Activated CD4-positive, alpha-beta T cell treated with anti-CD3 and anti-CD28 coated beads, Interleukin-2, amount 10 ng/mL, durations not matched to agents 7 days and 5 days (primary cell): ENCODE results near the gene BMP2K. TPM values are rescaled to one million over a fixed set of nuclear protein-coding genes. Genes with fewer than 3 reads are reported as not detected.
A peak's percentile ranks its signal among the peaks of the same experiment; 100 is the strongest.

Experiments
- CTCF ChIA-PET: fragments of 350-600 bp; sonication (Branson Sonifier 250); formaldehyde crosslinking; loops from one replicate; lab custom pipeline; 2021; ENCODE audit warnings: antibody characterized with exemption; lab: Charles Lee
- POLR2A ChIA-PET: fragments of 350-600 bp; sonication (Branson Sonifier 250); formaldehyde crosslinking; loops from one replicate; lab custom pipeline; 2021; ENCODE audit warnings: antibody characterized with exemption; lab: Charles Lee
- DNase-seq: peaks from one replicate; pipeline ENCODE4 v3.0.0-alpha.2; 2020
- H3K27ac Mint-ChIP-seq: one replicate; pipeline ENCODE4 v1.8.0; 2021; ENCODE audit warnings: mild to moderate bottlenecking, moderate library complexity, mixed read lengths
- H3K27me3 Mint-ChIP-seq: one replicate; pipeline ENCODE4 v1.8.0; 2021; ENCODE audit warnings: mixed read lengths
- H3K36me3 Mint-ChIP-seq: one replicate; pipeline ENCODE4 v1.8.0; 2021; ENCODE audit warnings: low read depth, mixed read lengths
- H3K4me1 Mint-ChIP-seq: one replicate; pipeline ENCODE4 v1.8.0; 2021; ENCODE audit warnings: mixed read lengths
- H3K4me3 Mint-ChIP-seq: one replicate; pipeline ENCODE4 v1.8.0; 2021; ENCODE audit warnings: mild to moderate bottlenecking, moderate library complexity, mixed read lengths
- H3K9me3 Mint-ChIP-seq: one replicate; pipeline ENCODE4 v1.8.0; 2021; ENCODE audit warnings: mixed read lengths
- total RNA-seq, 2 experiments: library from RNA; stranded (reverse); gene quantifications; one replicate each; pipeline ENCODE4 v1.2.3, GENCODE V29; 2021

BMP2K gene
- total RNA-seq, 2 experiments from 2014 or later = 23.2 to 31.3 TPM

- Mint-ChIP-seq H3K4me3 (no peak overlapping the region), H3K27me3 (peaks cover 2% of the 10 kb centered on the region), H3K4me1 (peaks cover 29% of the 10 kb centered on the region), H3K36me3 (no peaks in the 10 kb centered on the region), H3K27ac (no peak overlapping the region), H3K9me3 (no peaks in the 10 kb centered on the region)
- DNase-seq = no peak
- ChIA-PET CTCF (no interaction called here), POLR2A (no interaction called here)
Measured at GRCh38 chr4:78767350-78767749, 8.8 kb upstream of the BMP2K start.

GRCh38 chr4:78768452-78769180, 7.5 kb upstream of the BMP2K start:
- ChIA-PET CTCF (interaction anchor here (0.9 kb wide), 1 partner anchor 8 kb away, joined by 3 read pairs; no protein-coding TSS in a partner anchor), POLR2A (no interaction called here)
- DNase-seq = no peak
- Mint-ChIP-seq H3K4me1 (peaks cover 29% of the 10 kb centered on the region), H3K9me3 (no peaks in the 10 kb centered on the region), H3K27me3 (peaks cover 2% of the 10 kb centered on the region), H3K36me3 (no peaks in the 10 kb centered on the region), H3K4me3 (no peak overlapping the region), H3K27ac (no peak overlapping the region)

GRCh38 chr4:78770091-78770642, 6.0 kb upstream of the BMP2K start:
- ChIA-PET CTCF (no interaction called here), POLR2A (no interaction called here)
- Mint-ChIP-seq H3K36me3 (no peaks in the 10 kb centered on the region), H3K27ac (no peak overlapping the region), H3K4me1 (peaks cover 37% of the 10 kb centered on the region), H3K27me3 (peaks cover 2% of the 10 kb centered on the region), H3K4me3 (no peak overlapping the region), H3K9me3 (no peaks in the 10 kb centered on the region)
- DNase-seq = no peak

- Mint-ChIP-seq H3K27ac (no peak overlapping the region), H3K36me3 (peaks cover 2% of the 10 kb centered on the region), H3K27me3 (no peaks in the 10 kb centered on the region), H3K4me1 (peaks cover 41% of the 10 kb centered on the region), H3K9me3 (no peaks in the 10 kb centered on the region), H3K4me3 (no peak overlapping the region)
- DNase-seq = no peak
- CTCF ChIA-PET = no interaction called here
- POLR2A ChIA-PET = no interaction called here
Measured at GRCh38 chr4:78772526-78773091, 3.5 kb upstream of the BMP2K start.

GRCh38 chr4:78774417-78774816, 1.7 kb upstream of the BMP2K start:
- DNase-seq = no peak
- peaks cover 2% of the 10 kb centered on the region for H3K36me3 Mint-ChIP-seq
- POLR2A ChIA-PET = no interaction called here
- H3K27ac Mint-ChIP-seq = peak overlapping the region; percentile 96
- CTCF ChIA-PET = no interaction called here
- H3K27me3 Mint-ChIP-seq = no peaks in the 10 kb centered on the region
- peaks cover 30% of the 10 kb centered on the region for H3K4me1 Mint-ChIP-seq
- no peaks in the 10 kb centered on the region for H3K9me3 Mint-ChIP-seq
- peak overlapping the region; percentile 84 for H3K4me3 Mint-ChIP-seq

GRCh38 chr4:78775303-78776078, 659 bp upstream of the BMP2K start:
- peaks cover 2% of the 10 kb centered on the region for H3K36me3 Mint-ChIP-seq
- DNase-seq = peak; percentile 86
- H3K27ac Mint-ChIP-seq = peak overlapping the region; percentile 96
- ChIA-PET POLR2A (no interaction called here), CTCF (interaction anchor here (0.6 to 1.1 kb wide), 3 partner anchors 12 to 173 kb away, joined by 3 to 4 read pairs (median 3); no protein-coding TSS in a partner anchor)
- peaks cover 23% of the 10 kb centered on the region for H3K4me1 Mint-ChIP-seq
- no peaks in the 10 kb centered on the region for H3K27me3 Mint-ChIP-seq
- H3K9me3 Mint-ChIP-seq = no peaks in the 10 kb centered on the region
- peak overlapping the region; percentile 84 for H3K4me3 Mint-ChIP-seq

GRCh38 chr4:78776729-78777575, 802 bp downstream of the BMP2K start:
- H3K4me1 Mint-ChIP-seq = peaks cover 19% of the 10 kb centered on the region
- H3K27ac Mint-ChIP-seq = peak overlapping the region; percentile 90
- peaks cover 2% of the 10 kb centered on the region for H3K36me3 Mint-ChIP-seq
- ChIA-PET POLR2A (interaction anchor here (0.6 kb wide), 1 partner anchor 12 kb away, joined by 4 read pairs; no protein-coding TSS in a partner anchor), CTCF (interaction anchor here (0.8 to 1.1 kb wide), 3 partner anchors 8 to 30 kb away, joined by 3 read pairs; no protein-coding TSS in a partner anchor)
- no peak overlapping the region for H3K4me3 Mint-ChIP-seq
- DNase-seq = peak; percentile 33
- H3K9me3 Mint-ChIP-seq = no peaks in the 10 kb centered on the region
- H3K27me3 Mint-ChIP-seq = no peaks in the 10 kb centered on the region

GRCh38 chr4:78777576-78777940, 1.4 kb downstream of the BMP2K start:
- CTCF ChIA-PET = no interaction called here
- Mint-ChIP-seq H3K36me3 (peaks cover 2% of the 10 kb centered on the region), H3K4me3 (no peak overlapping the region), H3K27me3 (no peaks in the 10 kb centered on the region), H3K27ac (peak overlapping the region; percentile 90), H3K4me1 (peaks cover 19% of the 10 kb centered on the region), H3K9me3 (no peaks in the 10 kb centered on the region)
- POLR2A ChIA-PET = no interaction called here
- DNase-seq = no peak

GRCh38 chr4:78778530-78778929, 2.4 kb downstream of the BMP2K start:
- DNase-seq = no peak
- Mint-ChIP-seq H3K4me1 (peaks cover 19% of the 10 kb centered on the region), H3K27ac (no peak overlapping the region), H3K9me3 (no peaks in the 10 kb centered on the region), H3K36me3 (peaks cover 2% of the 10 kb centered on the region), H3K27me3 (no peaks in the 10 kb centered on the region), H3K4me3 (no peak overlapping the region)
- ChIA-PET POLR2A (no interaction called here), CTCF (no interaction called here)

GRCh38 chr4:78779280-78779679, 3.1 kb downstream of the BMP2K start:
- CTCF ChIA-PET = no interaction called here

GRCh38 chr4:78780093-78780492, 3.9 kb downstream of the BMP2K start:
- POLR2A ChIA-PET = no interaction called here
- CTCF ChIA-PET = no interaction called here
- DNase-seq = no peak
- no peaks in the 10 kb centered on the region for H3K9me3 Mint-ChIP-seq
- no peak overlapping the region for H3K27ac Mint-ChIP-seq
- no peaks in the 10 kb centered on the region for H3K27me3 Mint-ChIP-seq
- H3K36me3 Mint-ChIP-seq = peaks cover 4% of the 10 kb centered on the region
- H3K4me3 Mint-ChIP-seq = no peak overlapping the region
- peaks cover 15% of the 10 kb centered on the region for H3K4me1 Mint-ChIP-seq

More at GRCh38 chr4:78779280-78779679, 3.1 kb downstream of the BMP2K start:
- no peaks in the 10 kb centered on the region for H3K9me3 Mint-ChIP-seq
- DNase-seq = no peak
- peaks cover 20% of the 10 kb centered on the region for H3K4me1 Mint-ChIP-seq
- no peaks in the 10 kb centered on the region for H3K27me3 Mint-ChIP-seq
- POLR2A ChIA-PET = no interaction called here
- H3K4me3 Mint-ChIP-seq = no peak overlapping the region
- no peak overlapping the region for H3K27ac Mint-ChIP-seq
- peaks cover 2% of the 10 kb centered on the region for H3K36me3 Mint-ChIP-seq

- Mint-ChIP-seq H3K4me3 (no peak overlapping the region), H3K27me3 (no peaks in the 10 kb centered on the region), H3K36me3 (peaks cover 8% of the 10 kb centered on the region), H3K27ac (no peak overlapping the region), H3K9me3 (no peaks in the 10 kb centered on the region), H3K4me1 (peaks cover 16% of the 10 kb centered on the region)
- CTCF ChIA-PET = interaction anchor here (1.4 kb wide), 1 partner anchor 9 kb away, joined by 3 read pairs; no protein-coding TSS in a partner anchor
- POLR2A ChIA-PET = no interaction called here
- no peak for DNase-seq
Measured at GRCh38 chr4:78781139-78781538, 5.0 kb downstream of the BMP2K start.
